ENCODE data around the gene PTX4. TPM values are rescaled to one million over a fixed set of nuclear protein-coding genes. Genes with fewer than 3 reads are reported as not detected.

PTX4 gene
- polyA plus RNA-seq, 1 donor (not counting 4 experiments of a cell fraction or from before 2014, with no cell fraction given) = not detected

DNA sequence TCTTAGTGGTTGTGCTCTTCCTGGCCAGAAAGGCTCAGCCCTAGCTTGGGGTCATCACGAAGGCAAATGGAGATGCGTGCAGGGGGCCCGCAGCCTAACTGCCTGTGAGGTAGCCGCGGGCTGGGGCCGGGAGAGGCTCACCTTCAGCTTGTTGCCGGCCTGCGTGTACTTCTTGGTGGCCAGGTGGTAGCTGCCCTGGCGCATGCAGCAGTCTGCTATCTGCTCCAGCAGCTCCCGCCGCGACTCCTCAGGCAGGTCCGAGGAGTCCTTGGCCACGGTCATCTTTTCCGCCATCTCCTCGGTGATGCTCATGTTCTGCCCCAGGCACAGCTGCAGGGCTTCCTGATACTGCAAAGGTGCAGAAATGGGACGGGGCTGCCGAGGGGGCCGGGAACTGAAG is 31.7 kb upstream of the PTX4 start:
- Histone ChIP-seq H2AFZ (ENCODE audit: control insufficient read depth, low read length) (no peak overlapping the region), H3K4me1 (ENCODE audit: control insufficient read depth, extremely low read depth, insufficient read depth, low read length) (no peaks in the 10 kb centered on the region), H3K9me3 (ENCODE audit: control insufficient read depth, low read depth, low read length) (no peaks in the 10 kb centered on the region), H3K27me3 (ENCODE audit: control insufficient read depth, extremely low read depth, insufficient read depth, low read length) (no peaks in the 10 kb centered on the region), H3K4me2 (ENCODE audit: control insufficient read depth, extremely low read depth, insufficient read depth, low read depth, low read length) (no peak overlapping the region), H3K27ac (ENCODE audit: control insufficient read depth, insufficient read depth, low read length) (no peak overlapping the region), H4K20me1 (ENCODE audit: control insufficient read depth, extremely low read depth, insufficient read depth, low read length) (no peaks in the 10 kb centered on the region), H3K9me1 (ENCODE audit: control insufficient read depth, extremely low read depth, insufficient read depth, low read length) (no peaks in the 10 kb centered on the region), H3K79me2 (ENCODE audit: control insufficient read depth, insufficient read depth, low read length) (no peaks in the 10 kb centered on the region), H3K9ac (ENCODE audit: control insufficient read depth, extremely low read depth, insufficient read depth, low read length) (no peak overlapping the region), H3K36me3 (ENCODE audit: control insufficient read depth in 2 of 2, extremely low read depth in 1 of 2, insufficient read depth in 2 of 2, low read length in 2 of 2) (no peaks in the 10 kb centered on the region), H3K4me3 (ENCODE audit: control insufficient read depth in 2 of 3, extremely low read depth in 1 of 3, insufficient read depth in 2 of 3, low read depth in 1 of 3, low read length in 3 of 3) (no peak overlapping the region)
- DNase-seq (ENCODE audit: low read depth, low spot score) (no peak), FAIRE-seq (no peak)
- dilution Hi-C loops (cut with MboI; ENCODE audit: extremely low pct_ligation_motif_present, low sequenced_read_pairs) = no loop called here
- TF ChIP-seq EZH2 (IDR thresholded peaks at IDR 0.05; ENCODE audit: low read length) (no peak), CTCF (optimal IDR thresholded peaks at IDR 0.05 in 1 of 3, IDR thresholded peaks at IDR 0.05 in 1 of 3, conservative IDR thresholded peaks at IDR 0.05 in 1 of 3; ENCODE audit: extremely low read depth in 1 of 3, insufficient read depth in 2 of 3, low read length in 3 of 3) (no peak)

GRCh38 chr16:1519831-1520230 is 31.1 kb upstream of the PTX4 start:
- no peaks in the 10 kb centered on the region for H4K20me1 ChIP-seq (ENCODE audit: control insufficient read depth, extremely low read depth, insufficient read depth, low read length)
- H2AFZ ChIP-seq (ENCODE audit: control insufficient read depth, low read length) = no peak overlapping the region
- TF ChIP-seq EZH2 (IDR thresholded peaks at IDR 0.05; ENCODE audit: low read length) (no peak), CTCF (optimal IDR thresholded peaks at IDR 0.05 in 1 of 3, IDR thresholded peaks at IDR 0.05 in 1 of 3, conservative IDR thresholded peaks at IDR 0.05 in 1 of 3; ENCODE audit: extremely low read depth in 1 of 3, insufficient read depth in 2 of 3, low read length in 3 of 3) (no peak)
- H3K36me3 ChIP-seq (ENCODE audit: control insufficient read depth in 2 of 2, extremely low read depth in 1 of 2, insufficient read depth in 2 of 2, low read length in 2 of 2) = no peaks in the 10 kb centered on the region
- H3K9me3 ChIP-seq (ENCODE audit: control insufficient read depth, low read depth, low read length) = no peaks in the 10 kb centered on the region
- no peak overlapping the region for H3K4me3 ChIP-seq (ENCODE audit: control insufficient read depth in 2 of 3, extremely low read depth in 1 of 3, insufficient read depth in 2 of 3, low read depth in 1 of 3, low read length in 3 of 3)
- no peaks in the 10 kb centered on the region for H3K4me1 ChIP-seq (ENCODE audit: control insufficient read depth, extremely low read depth, insufficient read depth, low read length)
- H3K4me2 ChIP-seq (ENCODE audit: control insufficient read depth, extremely low read depth, insufficient read depth, low read depth, low read length) = no peak overlapping the region
- no peak overlapping the region for H3K9ac ChIP-seq (ENCODE audit: control insufficient read depth, extremely low read depth, insufficient read depth, low read length)
- H3K79me2 ChIP-seq (ENCODE audit: control insufficient read depth, insufficient read depth, low read length) = no peaks in the 10 kb centered on the region
- H3K9me1 ChIP-seq (ENCODE audit: control insufficient read depth, extremely low read depth, insufficient read depth, low read length) = no peaks in the 10 kb centered on the region
- DNase-seq (ENCODE audit: low read depth, low spot score) (no peak), FAIRE-seq (no peak)
- dilution Hi-C loops (cut with MboI; ENCODE audit: extremely low pct_ligation_motif_present, low sequenced_read_pairs) = no loop called here
- H3K27me3 ChIP-seq (ENCODE audit: control insufficient read depth, extremely low read depth, insufficient read depth, low read length) = no peaks in the 10 kb centered on the region
- H3K27ac ChIP-seq (ENCODE audit: control insufficient read depth, insufficient read depth, low read length) = no peak overlapping the region

Data from keratinocyte (primary cell).